IMR-90 (cell line): ENCODE measurements around the gene ESR1. TPM values are rescaled to one million over a fixed set of nuclear protein-coding genes. Genes with fewer than 3 reads are reported as not detected.

Experiments
- ATAC-seq: fragments of 200-7000 bp; cut with Tn5 transposase; 2 replicates; pipeline ENCODE4 v1.9.1; 2020; ENCODE audit warnings: low read depth, mild to moderate bottlenecking, moderate library complexity
- BruUV-seq: library from RNA; stranded (reverse); fragments of 400-500 nt; replicated peaks from 2 replicates; lab custom pipeline; 2021; lab: Mats Ljungman, UMichigan
- CTCF ChIA-PET: fragments of 300-600 bp; formaldehyde crosslinking; extraction: SDS; loops from one replicate; lab custom pipeline; 2021; ENCODE audit warnings: antibody characterized with exemption; lab: Yijun Ruan, JAX
- POLR2A ChIA-PET: fragments of 300-600 bp; sonication (Branson Sonifier 250); formaldehyde crosslinking; loops from one replicate; lab custom pipeline; 2022; ENCODE audit warnings: antibody characterized with exemption; ENCODE audit not compliant: unreplicated experiment; lab: Charles Lee
- DNase-seq: peaks from one replicate; pipeline ENCODE4 v3.0.0; 2013
- H2AFZ ChIP-seq: replicated peaks from 2 replicates; pipeline ENCODE3; 2013; ENCODE audit warnings: low read length, mild to moderate bottlenecking; ENCODE audit not compliant: poor library complexity
- H2AK5ac ChIP-seq: 2 replicates; pipeline ENCODE4 v1.6.1; 2013; ENCODE audit warnings: low read depth, low read length, inconsistent platforms
- H2AK9ac ChIP-seq: replicated peaks from 2 replicates; pipeline ENCODE3; 2013; ENCODE audit warnings: mild to moderate bottlenecking, low read depth, low read length, moderate library complexity; ENCODE audit not compliant: poor library complexity
- H2BK120ac ChIP-seq: 2 replicates; pipeline ENCODE4 v1.6.1; 2013; ENCODE audit warnings: low read depth, low read length, inconsistent platforms
- H2BK15ac ChIP-seq: 3 replicates; pipeline ENCODE4 v1.6.1; 2013; ENCODE audit warnings: low read depth, low read length, inconsistent platforms
- H2BK20ac ChIP-seq: 2 replicates; pipeline ENCODE4 v1.6.1; 2013; ENCODE audit warnings: low read depth, mild to moderate bottlenecking, inconsistent platforms, low read length, moderate library complexity
- H2BK5ac ChIP-seq: 2 replicates; pipeline ENCODE4 v1.6.1; 2013; ENCODE audit warnings: mild to moderate bottlenecking, low read depth, low read length, inconsistent platforms; ENCODE audit not compliant: poor library complexity, severe bottlenecking
- H3K14ac ChIP-seq: replicated peaks from 2 replicates; pipeline ENCODE4 v1.6.1; 2013; ENCODE audit warnings: low read depth, low read length, inconsistent platforms
- H3K18ac ChIP-seq: 2 replicates; pipeline ENCODE4 v1.6.1; 2013; ENCODE audit warnings: low read depth, low read length, control low read depth
- H3K23ac ChIP-seq: 2 replicates; pipeline ENCODE4 v1.6.1; 2013; ENCODE audit warnings: low read depth, low read length, inconsistent platforms
- H3K27ac ChIP-seq: 2 replicates; pipeline ENCODE4 v1.5.1; 2013; ENCODE audit warnings: mild to moderate bottlenecking, control low read depth, low read length; ENCODE audit not compliant: insufficient read depth
- H3K27me3 ChIP-seq: 2 replicates; pipeline ENCODE4 v1.6.1; 2013; ENCODE audit warnings: low read length; ENCODE audit not compliant: control insufficient read depth, insufficient read depth
- H3K36me3 ChIP-seq: 2 replicates; pipeline ENCODE4 v1.6.1; 2013; ENCODE audit warnings: low read length, mixed read lengths; ENCODE audit not compliant: control insufficient read depth, insufficient read depth
- H3K4ac ChIP-seq: 2 replicates; pipeline ENCODE4 v1.6.1; 2013; ENCODE audit warnings: low read depth, low read length, inconsistent platforms
- H3K4me1 ChIP-seq: 2 replicates; pipeline ENCODE4 v1.6.1; 2013; ENCODE audit warnings: low read length, mixed read lengths; ENCODE audit not compliant: control insufficient read depth, insufficient read depth
- H3K4me2 ChIP-seq: 2 replicates; pipeline ENCODE4 v1.6.1; 2013; ENCODE audit warnings: low read depth, mild to moderate bottlenecking, control low read depth, low read length, moderate library complexity
- H3K4me3 ChIP-seq: 2 replicates; pipeline ENCODE4 v1.5.1; 2013; ENCODE audit warnings: low read depth, mild to moderate bottlenecking, control low read depth, low read length, moderate library complexity; ENCODE audit not compliant: insufficient read depth
- H3K56ac ChIP-seq: 2 replicates; pipeline ENCODE4 v1.6.1; 2013; ENCODE audit warnings: low read length, inconsistent platforms; ENCODE audit not compliant: insufficient read depth; ENCODE audit errors: extremely low read depth
- H3K79me1 ChIP-seq, 2 experiments: 2 replicates each; pipeline ENCODE4 v1.6.1; 2013; ENCODE audit warnings: low read length in 2 of 2, inconsistent platforms in 1 of 2, low read depth in 1 of 2
- H3K9ac ChIP-seq: 2 replicates; pipeline ENCODE4 v1.6.1; 2013; ENCODE audit warnings: low read depth, low read length, control low read depth
- H3K9me1 ChIP-seq: 2 replicates; pipeline ENCODE4 v1.6.1; 2013; ENCODE audit warnings: low read length, inconsistent platforms; ENCODE audit not compliant: insufficient read depth
- H3K9me3 ChIP-seq: 2 replicates; pipeline ENCODE4 v1.6.1; 2013; ENCODE audit warnings: low read length; ENCODE audit not compliant: control insufficient read depth, insufficient read depth
- H4K20me1 ChIP-seq: 2 replicates; pipeline ENCODE4 v1.6.1; 2013; ENCODE audit warnings: low read length, inconsistent platforms; ENCODE audit not compliant: insufficient read depth
- H4K5ac ChIP-seq: 2 replicates; pipeline ENCODE4 v1.6.1; 2013; ENCODE audit warnings: mild to moderate bottlenecking, low read depth, low read length, control low read depth
- H4K8ac ChIP-seq, 2 experiments: 2 replicates each; pipeline ENCODE4 v1.6.1; 2013; ENCODE audit warnings: low read depth in 2 of 2, low read length in 2 of 2, control low read depth in 1 of 2, inconsistent platforms in 1 of 2
- H4K91ac ChIP-seq: 2 replicates; pipeline ENCODE4 v1.6.1; 2013; ENCODE audit warnings: low read depth, low read length, inconsistent platforms; ENCODE audit not compliant: insufficient read depth
- CHD1 ChIP-seq: IDR thresholded peaks from 2 replicates; pipeline ENCODE4 v1.6.1; 2012; ENCODE audit warnings: low read depth, low read length, improper control_type of control experiment
- FOS ChIP-seq: fragments of 150-350 bp; IDR thresholded peaks from 2 replicates; pipeline ENCODE4 v1.6.1; 2016; ENCODE audit warnings: low read depth, low read length
- MAFK ChIP-seq: IDR thresholded peaks from 2 replicates; pipeline ENCODE4 v1.6.1; 2012; ENCODE audit warnings: low read depth, low read length, improper control_type of control experiment
- MAZ ChIP-seq: IDR thresholded peaks from 2 replicates; pipeline ENCODE4 v1.6.1; 2012; ENCODE audit warnings: low read depth, mild to moderate bottlenecking, low read length, improper control_type of control experiment, moderate library complexity, borderline replicate concordance
- NFE2L2 ChIP-seq: fragments of 150-350 bp; IDR thresholded peaks from 2 replicates; pipeline ENCODE4 v1.6.1; 2016; ENCODE audit warnings: low read depth, mild to moderate bottlenecking, low read length
- RFX5 ChIP-seq: IDR thresholded peaks from 2 replicates; pipeline ENCODE4 v1.8.0; 2012; ENCODE audit warnings: low read depth, mild to moderate bottlenecking, low read length, moderate library complexity
- SMC3 ChIP-seq: fragments of 150-350 bp; IDR thresholded peaks from 2 replicates; pipeline ENCODE4 v1.6.1; 2016; ENCODE audit warnings: low read depth, mild to moderate bottlenecking, antibody characterized with exemption, low read length, moderate library complexity
- WGBS, 2 experiments: methylation state at CpG; one replicate each; pipeline versions ENCODE4 v1.1.5 to v1.1.7; 2013; ENCODE audit warnings: missing lambda C conversion rate in 2 of 2; ENCODE audit not compliant: insufficient read length in 1 of 2; ENCODE audit errors: extremely low coverage in 2 of 2; 5-methylcytosine and 5-hydroxymethylcytosine counted together
- dilution Hi-C: fragments of 300-500 bp; cut with HindIII; formaldehyde crosslinking; loops from one replicate; pipeline ENCODE4 v1.14.3; 2018; ENCODE audit warnings: low sequenced_read_pairs; ENCODE audit not compliant: unreplicated experiment
- in situ Hi-C: fragments of 300-500 bp; cut with MboI; formaldehyde crosslinking; loops from 3 replicates; pipeline ENCODE4 v1.14.3; 2019; ENCODE audit warnings: low sequenced_read_pairs, inconsistent platforms, mixed read lengths
- intact Hi-C: fragments of 100-400 bp; cut with micrococcal nuclease; formaldehyde crosslinking; loops from 2 replicates; pipeline ENCODE4 v1.10.0; 2022
- polyA plus RNA-seq, 3 experiments: library from polyadenylated mRNA; depleted of rRNA; stranded (reverse); fragments of >200 nt; gene quantifications; 2 replicates each; pipeline ENCODE4 v1.2.3, GENCODE V29; 2012; ENCODE audit warnings: low replicate concordance in 1 of 3
- total RNA-seq: library from RNA; depleted of rRNA; stranded (reverse); fragments of >200 nt; gene quantifications from 2 replicates; pipeline ENCODE4 v1.2.3, GENCODE V29; 2012
- TF ChIP-seq, protein P1 (sequence below): conservative IDR thresholded peaks from 2 replicates; pipeline ENCODE4 v1.5.1; 2012; ENCODE audit warnings: mild to moderate bottlenecking, low read depth, low read length, improper control_type of control experiment

ESR1 gene
- total and polyA plus RNA-seq, 2 of the 4 experiments (the other 2 are of a cell fraction): not detected

DNA sequence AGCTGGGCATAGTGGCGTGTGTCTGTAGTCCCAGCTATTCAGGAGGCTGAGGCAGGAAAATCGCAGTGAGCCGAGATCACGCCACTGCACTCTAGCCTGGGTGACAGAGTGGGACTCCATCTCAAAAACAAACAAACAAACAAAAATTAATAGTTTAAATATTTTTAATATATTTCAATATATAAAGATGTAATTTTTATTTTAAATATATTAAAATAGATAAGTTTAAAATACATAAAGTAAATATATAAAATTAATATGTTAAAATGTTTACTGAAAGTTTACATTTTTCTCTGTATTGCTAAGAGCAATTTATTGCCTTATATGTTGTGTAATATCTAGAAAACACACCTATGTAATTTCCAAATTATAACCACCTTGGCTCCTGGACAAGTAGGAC is 44.7 kb upstream of the ESR1 start:
- Histone ChIP-seq H4K5ac (no peak overlapping the region), H3K4me3 (no peak overlapping the region), H3K4ac (no peak overlapping the region), H3K9ac (no peak overlapping the region), H4K20me1 (no peaks in the 10 kb centered on the region), H3K27me3 (no peaks in the 10 kb centered on the region), H3K14ac (no peak overlapping the region), H3K56ac (no peak overlapping the region), H3K27ac (no peak overlapping the region), H4K91ac (no peak overlapping the region), H2AFZ (no peak overlapping the region), H3K23ac (no peak overlapping the region), H2BK5ac (no peak overlapping the region), H3K4me2 (no peak overlapping the region), H2BK15ac (no peak overlapping the region), H3K9me1 (no peaks in the 10 kb centered on the region), H3K36me3 (no peaks in the 10 kb centered on the region), H3K4me1 (0 out of 2 replicates have a peak, but pooled peaks cover 1% of the 10 kb centered on the region), H2AK5ac (no peak overlapping the region), H4K8ac (no peak overlapping the region), H2AK9ac (no peak overlapping the region), H2BK120ac (no peak overlapping the region), H2BK20ac (no peak overlapping the region), H3K79me1 (no peaks in the 10 kb centered on the region), H3K9me3 (no peaks in the 10 kb centered on the region), H3K18ac (no peak overlapping the region)
- CTCF ChIA-PET: no interaction called here
- WGBS, 2 experiments: no CpG with 5 or more reads among the region's 4 CpGs
- BruUV-seq: no TSS peak
- dilution Hi-C loops (no loop called here), intact Hi-C loops (loop anchor here (10.0 kb wide), 1 partner anchor 442 kb away; no protein-coding TSS in a partner anchor), in situ Hi-C loops (loop anchor here (5.0 to 10.0 kb wide), 2 partner anchors 359 to 502 kb away; no protein-coding TSS in a partner anchor)
- POLR2A ChIA-PET: no interaction called here
- no peak for ATAC-seq
- no peak for TF ChIP-seq MAZ
- TF ChIP-seq SMC3: no peak
- no peak for TF ChIP-seq CHD1
- TF ChIP-seq NFE2L2: no peak
- TF ChIP-seq MAFK: no peak
- TF ChIP-seq, protein P1, sequence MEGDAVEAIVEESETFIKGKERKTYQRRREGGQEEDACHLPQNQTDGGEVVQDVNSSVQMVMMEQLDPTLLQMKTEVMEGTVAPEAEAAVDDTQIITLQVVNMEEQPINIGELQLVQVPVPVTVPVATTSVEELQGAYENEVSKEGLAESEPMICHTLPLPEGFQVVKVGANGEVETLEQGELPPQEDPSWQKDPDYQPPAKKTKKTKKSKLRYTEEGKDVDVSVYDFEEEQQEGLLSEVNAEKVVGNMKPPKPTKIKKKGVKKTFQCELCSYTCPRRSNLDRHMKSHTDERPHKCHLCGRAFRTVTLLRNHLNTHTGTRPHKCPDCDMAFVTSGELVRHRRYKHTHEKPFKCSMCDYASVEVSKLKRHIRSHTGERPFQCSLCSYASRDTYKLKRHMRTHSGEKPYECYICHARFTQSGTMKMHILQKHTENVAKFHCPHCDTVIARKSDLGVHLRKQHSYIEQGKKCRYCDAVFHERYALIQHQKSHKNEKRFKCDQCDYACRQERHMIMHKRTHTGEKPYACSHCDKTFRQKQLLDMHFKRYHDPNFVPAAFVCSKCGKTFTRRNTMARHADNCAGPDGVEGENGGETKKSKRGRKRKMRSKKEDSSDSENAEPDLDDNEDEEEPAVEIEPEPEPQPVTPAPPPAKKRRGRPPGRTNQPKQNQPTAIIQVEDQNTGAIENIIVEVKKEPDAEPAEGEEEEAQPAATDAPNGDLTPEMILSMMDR: no peak
- TF ChIP-seq RFX5: no peak
- no peak for TF ChIP-seq FOS
- DNase-seq: no peak
